Esophagus squamous epithelium (tissue), 4 donors: ENCODE results near the gene COL6A5.

Experiments used
- CTCF ChIP-seq, 6 experiments: fragments of 450-650 bp in 4 of 6; fragments of 200-600 bp in 2 of 6; sonication (generic) in 2 of 6; IDR thresholded peaks; one replicate each; pipeline ENCODE4 v1.5.1; 2016 to 2019; ENCODE audit warnings: antibody characterized with exemption in 6 of 6, mild to moderate bottlenecking in 4 of 6, moderate library complexity in 4 of 6
- POLR2A ChIP-seq, 4 donors: fragments of 450-650 bp; IDR thresholded peaks; one replicate each; pipeline ENCODE4 v1.6.1; 2017; ENCODE audit warnings: antibody characterized with exemption in 4 of 4, mild to moderate bottlenecking in 4 of 4, moderate library complexity in 3 of 4

GRCh38 chr3:130433306-130433705 is 87.8 kb downstream of the COL6A5 start:
- no peak for TF ChIP-seq CTCF (IDR thresholded peaks at IDR 0.05)
- TF ChIP-seq POLR2A (IDR thresholded peaks at IDR 0.05) = no peak
